Measurements from ENCODE around the gene TCF7L2.
"Not testable (repeated sequence)": the region's sequence is repeated elsewhere in the genome, so short reads cannot be mapped to it uniquely, and the experiment has no call there.

TCF7L2 gene

GRCh38 chr10:113061557-113061956, 111.5 kb downstream of the TCF7L2 start:
- DNase-seq = no peak

- no peak for DNase-seq
Observed at GRCh38 chr10:113063043-113063967, 113.3 kb downstream of the TCF7L2 start.

GRCh38 chr10:113064039-113064438, 114.0 kb downstream of the TCF7L2 start:
- DNase-seq = no peak

- not testable (repeated sequence) for DNase-seq
Observed at GRCh38 chr10:113066120-113066519, 116.1 kb downstream of the TCF7L2 start.

GRCh38 chr10:113066561-113067312, 116.7 kb downstream of the TCF7L2 start:
- DNase-seq = no peak

- no peak for DNase-seq
Observed at GRCh38 chr10:113067501-113067900, 117.5 kb downstream of the TCF7L2 start.

- no peak for DNase-seq
Observed at GRCh38 chr10:113068178-113068890, 118.3 kb downstream of the TCF7L2 start.

GRCh38 chr10:113069595-113069994, 119.5 kb downstream of the TCF7L2 start:
- DNase-seq = no peak

- DNase-seq = no peak
Observed at GRCh38 chr10:113071446-113071845, 121.4 kb downstream of the TCF7L2 start.

- DNase-seq = no peak
Observed at GRCh38 chr10:113073549-113074189, 123.6 kb downstream of the TCF7L2 start.

- DNase-seq = no peak
Observed at GRCh38 chr10:113076949-113077348, 126.9 kb downstream of the TCF7L2 start.

GRCh38 chr10:113078282-113078907, 128.3 kb downstream of the TCF7L2 start:
- no peak for DNase-seq

- no peak for DNase-seq
Observed at GRCh38 chr10:113080061-113080924, 130.2 kb downstream of the TCF7L2 start.

- DNase-seq = no peak
Observed at GRCh38 chr10:113080925-113081229, 130.8 kb downstream of the TCF7L2 start.

GRCh38 chr10:113084031-113084430, 134.0 kb downstream of the TCF7L2 start:
- DNase-seq = no peak

- DNase-seq = no peak
Observed at GRCh38 chr10:113085776-113086175, 135.7 kb downstream of the TCF7L2 start.

GRCh38 chr10:113086282-113086681, 136.2 kb downstream of the TCF7L2 start:
- no peak for DNase-seq

- DNase-seq = no peak
Observed at GRCh38 chr10:113087165-113088029, 137.3 kb downstream of the TCF7L2 start.

- DNase-seq = no peak
Observed at GRCh38 chr10:113088194-113088593, 138.1 kb downstream of the TCF7L2 start.
